Raji (cell line): ENCODE data around the gene ZGLP1.

ENCODE experiments used
- POLR2A ChIP-seq: IDR thresholded peaks from 2 replicates; pipeline ENCODE4 v1.6.1; 2011; ENCODE audit warnings: low read depth, low read length, control low read depth; ENCODE audit not compliant: insufficient read depth

The ZGLP1 gene

DNA sequence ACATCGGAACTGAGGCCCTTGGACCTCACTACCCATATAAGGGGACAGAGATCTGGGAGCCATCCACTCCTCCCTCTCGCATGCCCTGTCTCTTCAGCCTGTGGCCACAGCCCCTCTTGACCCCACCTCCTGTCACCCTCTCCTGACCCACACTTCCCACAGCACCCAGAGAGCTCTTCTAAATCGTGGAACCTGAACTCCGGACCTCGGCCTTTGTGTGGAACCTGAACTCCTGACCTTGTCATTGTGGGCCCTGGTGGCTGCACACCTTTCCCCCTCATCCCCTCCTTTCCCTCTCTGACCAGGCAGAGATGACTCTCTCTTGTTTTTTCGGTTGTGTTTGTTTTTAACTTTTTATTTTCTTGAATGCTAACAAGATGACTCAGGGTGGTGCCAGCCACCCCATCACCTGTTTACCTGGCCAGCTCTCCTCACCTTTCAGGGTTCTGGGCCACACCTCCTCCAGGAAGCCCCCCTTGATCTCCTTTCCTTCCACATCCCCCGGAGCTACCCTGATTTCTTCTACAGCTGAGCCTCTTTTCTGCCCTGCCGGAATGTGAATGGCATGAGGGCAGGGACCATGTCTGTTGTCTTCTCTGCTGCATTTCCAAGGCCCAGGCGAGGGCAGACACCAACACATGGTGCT is 52.5 kb downstream of the ZGLP1 start:
- TF ChIP-seq POLR2A: no peak

DNA sequence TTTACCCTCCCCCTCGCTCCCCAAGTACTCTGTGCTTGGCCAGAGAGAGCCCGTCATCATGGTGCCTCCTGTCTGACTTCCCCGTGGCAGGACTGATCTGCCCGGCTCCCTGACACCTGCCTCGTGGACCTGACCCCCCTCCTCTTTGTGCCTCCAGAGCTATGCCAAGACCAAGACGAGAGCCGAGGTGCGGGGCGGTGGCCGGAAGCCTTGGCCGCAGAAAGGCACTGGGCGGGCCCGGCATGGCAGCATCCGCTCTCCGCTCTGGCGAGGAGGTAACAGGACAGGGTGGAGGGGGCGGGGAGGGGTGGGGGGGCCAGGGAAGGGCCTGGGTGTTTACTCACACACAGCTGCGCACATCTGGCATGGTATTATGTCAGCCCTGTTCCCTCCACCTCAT is 53.1 kb downstream of the ZGLP1 start:
- no peak for TF ChIP-seq POLR2A

DNA sequence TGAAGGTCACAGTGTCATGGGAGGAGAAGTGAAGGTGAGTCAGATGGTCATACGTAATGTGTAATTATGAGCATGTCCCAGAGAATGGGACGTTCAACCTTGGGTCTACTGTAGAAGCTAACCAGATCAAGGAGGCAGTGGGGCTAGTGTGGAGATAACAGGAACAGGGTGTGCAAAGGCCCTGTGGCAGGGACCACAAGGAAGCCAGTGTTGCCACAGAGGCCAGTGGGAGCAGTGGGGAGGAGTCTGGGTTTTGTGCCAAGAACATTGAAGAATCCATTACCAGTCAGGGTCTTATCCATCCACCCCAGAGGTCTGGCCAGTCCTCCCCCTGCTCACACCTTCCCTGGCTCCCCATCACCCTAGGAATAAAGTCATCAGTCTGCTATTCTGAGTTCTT is 54.3 kb downstream of the ZGLP1 start:
- no peak for TF ChIP-seq POLR2A
